ENCODE results near the gene ATP11C.

DNA sequence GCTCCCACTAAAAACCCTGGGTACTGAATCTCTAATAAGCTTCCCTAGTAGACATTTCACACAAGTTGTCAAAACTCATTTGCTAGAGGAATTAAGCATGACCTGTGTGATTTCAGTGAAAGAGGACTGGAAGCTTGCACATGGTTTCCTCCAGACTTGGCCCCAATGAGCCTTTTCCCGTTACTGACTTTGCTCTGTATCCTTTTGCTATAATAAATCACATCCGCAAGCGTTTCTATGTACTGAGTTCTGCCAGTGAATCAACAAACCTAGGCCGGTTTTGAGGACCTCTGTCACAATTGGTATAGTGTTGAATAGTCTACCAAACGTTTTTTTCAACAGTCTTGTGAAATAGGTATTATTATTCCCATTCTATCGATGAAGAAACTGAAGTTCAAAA lies 8.2 kb downstream of the ATP11C start:
- TF ChIP-seq SPI1 (IDR thresholded peaks at IDR 0.05; ENCODE audit: low read depth, low read length) (no peak), POLR2A (IDR thresholded peaks at IDR 0.05; ENCODE audit: low read depth, low read length) (no peak)
